ENCODE measurements around the gene EIF4G3.

Gene EIF4G3

GRCh38 chr1:20936216-20936615 is 240.5 kb downstream of the EIF4G3 start:
- Histone ChIP-seq H3K9ac (ENCODE audit: low read length) (no peak overlapping the region), H3K36me3 (ENCODE audit: low read length) (0 out of 2 replicates have a peak, but pooled peaks cover 3% of the 10 kb centered on the region), H3F3A (ENCODE audit: insufficient read depth) (no peaks in the 10 kb centered on the region), H4K20me1 (ENCODE audit: low read depth, low read length) (no peaks in the 10 kb centered on the region), H2AFZ (ENCODE audit: low read depth, low read length, severe bottlenecking) (no peak overlapping the region), H3K27ac (ENCODE audit: low read depth, low read length) (no peak overlapping the region), H3K4me2 (ENCODE audit: low read depth, low read length, poor library complexity, severe bottlenecking) (no peak overlapping the region), H3K9me2 (replicated peaks; ENCODE audit: insufficient read depth, low read length) (no peaks in the 10 kb centered on the region), H3K27me3 (ENCODE audit: low read length) (no peaks in the 10 kb centered on the region), H3K4me3 (ENCODE audit: insufficient read depth, low read length, poor library complexity, severe bottlenecking) (no peak overlapping the region), H3K9me3 (ENCODE audit: insufficient read depth, low read length) (no peaks in the 10 kb centered on the region), H3K79me2 (ENCODE audit: insufficient read depth, low read length) (no peaks in the 10 kb centered on the region)
- TF ChIP-seq CTCF (IDR thresholded peaks at IDR 0.05; ENCODE audit: insufficient read depth, low read length, poor library complexity, severe bottlenecking) (no peak), EZH2phosphoT487 (conservative IDR thresholded peaks at IDR 0.05; ENCODE audit: low read length) (no peak)

GRCh38 chr1:20935717-20936116 is 241.0 kb downstream of the EIF4G3 start:
- no peak overlapping the region for H3K27ac ChIP-seq (ENCODE audit: low read depth, low read length)
- H3K9ac ChIP-seq (ENCODE audit: low read length) = no peak overlapping the region
- H3K36me3 ChIP-seq (ENCODE audit: low read length) = 0 out of 2 replicates have a peak, but pooled peaks cover 1% of the 10 kb centered on the region
- H3K27me3 ChIP-seq (ENCODE audit: low read length) = no peaks in the 10 kb centered on the region
- no peak for TF ChIP-seq CTCF (IDR thresholded peaks at IDR 0.05; ENCODE audit: insufficient read depth, low read length, poor library complexity, severe bottlenecking)
- no peak for TF ChIP-seq EZH2phosphoT487 (conservative IDR thresholded peaks at IDR 0.05; ENCODE audit: low read length)
- H3K79me2 ChIP-seq (ENCODE audit: insufficient read depth, low read length) = no peaks in the 10 kb centered on the region
- H2AFZ ChIP-seq (ENCODE audit: low read depth, low read length, severe bottlenecking) = no peak overlapping the region
- no peaks in the 10 kb centered on the region for H4K20me1 ChIP-seq (ENCODE audit: low read depth, low read length)
- no peaks in the 10 kb centered on the region for H3K9me3 ChIP-seq (ENCODE audit: insufficient read depth, low read length)
- H3K4me2 ChIP-seq (ENCODE audit: low read depth, low read length, poor library complexity, severe bottlenecking) = no peak overlapping the region
- H3F3A ChIP-seq (ENCODE audit: insufficient read depth) = no peaks in the 10 kb centered on the region
- no peak overlapping the region for H3K4me3 ChIP-seq (ENCODE audit: insufficient read depth, low read length, poor library complexity, severe bottlenecking)
- no peaks in the 10 kb centered on the region for H3K9me2 ChIP-seq (replicated peaks; ENCODE audit: insufficient read depth, low read length)

GRCh38 chr1:20932437-20932977 is 244.2 kb downstream of the EIF4G3 start:
- TF ChIP-seq CTCF (IDR thresholded peaks at IDR 0.05; ENCODE audit: insufficient read depth, low read length, poor library complexity, severe bottlenecking) (no peak), EZH2phosphoT487 (conservative IDR thresholded peaks at IDR 0.05; ENCODE audit: low read length) (no peak)
- Histone ChIP-seq H3K4me2 (ENCODE audit: low read depth, low read length, poor library complexity, severe bottlenecking) (no peak overlapping the region), H2AFZ (ENCODE audit: low read depth, low read length, severe bottlenecking) (no peak overlapping the region), H3K9ac (ENCODE audit: low read length) (no peak overlapping the region), H3K36me3 (ENCODE audit: low read length) (no peaks in the 10 kb centered on the region), H3K79me2 (ENCODE audit: insufficient read depth, low read length) (no peaks in the 10 kb centered on the region), H4K20me1 (ENCODE audit: low read depth, low read length) (no peaks in the 10 kb centered on the region), H3K27me3 (ENCODE audit: low read length) (no peaks in the 10 kb centered on the region), H3K9me2 (replicated peaks; ENCODE audit: insufficient read depth, low read length) (no peaks in the 10 kb centered on the region), H3K9me3 (ENCODE audit: insufficient read depth, low read length) (no peaks in the 10 kb centered on the region), H3K4me3 (ENCODE audit: insufficient read depth, low read length, poor library complexity, severe bottlenecking) (no peak overlapping the region), H3F3A (ENCODE audit: insufficient read depth) (no peaks in the 10 kb centered on the region), H3K27ac (ENCODE audit: low read depth, low read length) (no peak overlapping the region)
